Astrocyte (in vitro differentiated cells and primary cell): ENCODE results near the gene PDE5A. TPM values are rescaled to one million over a fixed set of nuclear protein-coding genes. Genes with fewer than 3 reads are reported as not detected.

Experiments
- DNase-seq: peaks from one replicate; pipeline ENCODE4 v3.0.0-alpha.2; 2010; ENCODE audit warnings: low read depth
- FAIRE-seq: peaks from 2 replicates; lab custom pipeline; 2011; peaks lifted over from hg19 to GRCh38; lab: Jason Lieb, UNC
- H2AFZ ChIP-seq: 2 replicates; pipeline ENCODE4 v1.6.0; 2012; ENCODE audit warnings: low read depth, low read length, inconsistent platforms
- H3K27ac ChIP-seq: 2 replicates; pipeline ENCODE4 v1.5.1; 2011; ENCODE audit warnings: low read depth, low read length, inconsistent platforms
- H3K27me3 ChIP-seq: 2 replicates; pipeline ENCODE4 v1.6.0; 2011; ENCODE audit warnings: low read length, inconsistent platforms; ENCODE audit not compliant: insufficient read depth
- H3K36me3 ChIP-seq: 2 replicates; pipeline ENCODE4 v1.5.1; 2011; ENCODE audit warnings: low read length, inconsistent platforms; ENCODE audit not compliant: insufficient read depth
- H3K4me1 ChIP-seq: 2 replicates; pipeline ENCODE4 v1.5.1; 2011; ENCODE audit warnings: low read length, inconsistent platforms; ENCODE audit not compliant: insufficient read depth
- H3K4me2 ChIP-seq: 2 replicates; pipeline ENCODE4 v1.6.0; 2012; ENCODE audit warnings: low read length, inconsistent platforms
- H3K4me3 ChIP-seq: 2 replicates; pipeline ENCODE4 v1.5.1; 2011; ENCODE audit warnings: low read depth, mild to moderate bottlenecking, low read length, inconsistent platforms; ENCODE audit not compliant: insufficient read depth
- H3K79me2 ChIP-seq: 2 replicates; pipeline ENCODE4 v1.6.0; 2012; ENCODE audit warnings: mild to moderate bottlenecking, low read length, inconsistent platforms; ENCODE audit not compliant: insufficient read depth
- H3K9ac ChIP-seq: 2 replicates; pipeline ENCODE4 v1.6.0; 2012; ENCODE audit warnings: mild to moderate bottlenecking, low read length, inconsistent platforms
- H3K9me3 ChIP-seq: 2 replicates; pipeline ENCODE4 v1.5.1; 2012; ENCODE audit warnings: low read depth, mild to moderate bottlenecking, low read length, inconsistent platforms; ENCODE audit not compliant: insufficient read depth
- H4K20me1 ChIP-seq: 2 replicates; pipeline ENCODE4 v1.6.0; 2012; ENCODE audit warnings: low read length, inconsistent platforms; ENCODE audit not compliant: insufficient read depth
- H3K27ac Mint-ChIP-seq: one replicate; pipeline ENCODE4 v1.8.0; 2021; ENCODE audit warnings: mild to moderate bottlenecking, mixed read lengths; ENCODE audit not compliant: unreplicated experiment
- H3K27me3 Mint-ChIP-seq: one replicate; pipeline ENCODE4 v1.8.0; 2021; ENCODE audit warnings: low read depth, mixed read lengths; ENCODE audit not compliant: unreplicated experiment
- H3K36me3 Mint-ChIP-seq: one replicate; pipeline ENCODE4 v1.8.0; 2021; ENCODE audit warnings: low read depth, mixed read lengths; ENCODE audit not compliant: unreplicated experiment
- H3K4me1 Mint-ChIP-seq: one replicate; pipeline ENCODE4 v1.8.0; 2021; ENCODE audit warnings: low read depth, mixed read lengths; ENCODE audit not compliant: unreplicated experiment
- H3K4me3 Mint-ChIP-seq: one replicate; pipeline ENCODE4 v1.8.0; 2021; ENCODE audit warnings: mild to moderate bottlenecking, moderate library complexity, mixed read lengths; ENCODE audit not compliant: unreplicated experiment
- H3K9me3 Mint-ChIP-seq: one replicate; pipeline ENCODE4 v1.8.0; 2021; ENCODE audit warnings: mild to moderate bottlenecking, mixed read lengths; ENCODE audit not compliant: unreplicated experiment
- CTCF ChIP-seq: IDR thresholded peaks from 2 replicates; pipeline ENCODE4 v1.5.1; 2011; ENCODE audit warnings: low read depth, mild to moderate bottlenecking, inconsistent platforms, low read length, moderate library complexity; ENCODE audit not compliant: insufficient read depth
- EZH2 ChIP-seq: IDR thresholded peaks from 2 replicates; pipeline ENCODE4 v1.6.1; 2012; ENCODE audit warnings: mild to moderate bottlenecking, low read length, inconsistent platforms; ENCODE audit not compliant: insufficient read depth
- total RNA-seq: library from RNA; stranded (reverse); gene quantifications from 2 replicates; pipeline ENCODE4 v1.2.1, GENCODE V29; 2021

PDE5A gene
- total RNA-seq, 1 donor from 2014 or later: 3.6 TPM

- peaks cover 7% of the 10 kb centered on the region for H4K20me1 ChIP-seq
- H3K27ac ChIP-seq: no peak overlapping the region
- Mint-ChIP-seq H3K4me1 (no peaks in the 10 kb centered on the region), H3K4me3 (no peak overlapping the region), H3K27me3 (no peaks in the 10 kb centered on the region), H3K27ac (no peak overlapping the region), H3K36me3 (no peaks in the 10 kb centered on the region), H3K9me3 (peaks cover 4% of the 10 kb centered on the region)
- no peaks in the 10 kb centered on the region for H3K9me3 ChIP-seq
- peaks cover 7% of the 10 kb centered on the region for H3K36me3 ChIP-seq
- H3K4me1 ChIP-seq: no peaks in the 10 kb centered on the region
- no peak for FAIRE-seq
- H3K27me3 ChIP-seq: no peaks in the 10 kb centered on the region
- no peak overlapping the region for H3K9ac ChIP-seq
- TF ChIP-seq EZH2: no peak
- no peak for TF ChIP-seq CTCF
- H2AFZ ChIP-seq: no peak overlapping the region
- DNase-seq: no peak
- no peak overlapping the region for H3K4me3 ChIP-seq
- H3K4me2 ChIP-seq: no peak overlapping the region
- no peaks in the 10 kb centered on the region for H3K79me2 ChIP-seq
Measured at GRCh38 chr4:119587796-119588195, 40.8 kb downstream of the PDE5A start.

- Mint-ChIP-seq H3K27me3 (no peaks in the 10 kb centered on the region), H3K4me1 (no peaks in the 10 kb centered on the region), H3K36me3 (no peaks in the 10 kb centered on the region), H3K9me3 (peaks cover 4% of the 10 kb centered on the region), H3K27ac (no peak overlapping the region), H3K4me3 (no peak overlapping the region)
- Histone ChIP-seq H3K9ac (no peak overlapping the region), H3K4me2 (no peak overlapping the region), H3K27me3 (no peaks in the 10 kb centered on the region), H3K27ac (peak overlapping the region; percentile 39), H3K36me3 (peaks cover 7% of the 10 kb centered on the region), H3K79me2 (no peaks in the 10 kb centered on the region), H3K4me1 (no peaks in the 10 kb centered on the region), H3K4me3 (no peak overlapping the region), H3K9me3 (no peaks in the 10 kb centered on the region), H2AFZ (no peak overlapping the region), H4K20me1 (peaks cover 2% of the 10 kb centered on the region)
- FAIRE-seq (no peak), DNase-seq (peak; percentile 97)
- TF ChIP-seq EZH2 (no peak), CTCF (no peak)
Measured at GRCh38 chr4:119585771-119586170, 42.8 kb downstream of the PDE5A start.

- Mint-ChIP-seq H3K27ac (no peak overlapping the region), H3K36me3 (no peaks in the 10 kb centered on the region), H3K9me3 (peaks cover 4% of the 10 kb centered on the region), H3K27me3 (no peaks in the 10 kb centered on the region), H3K4me3 (no peak overlapping the region), H3K4me1 (no peaks in the 10 kb centered on the region)
- Histone ChIP-seq H3K36me3 (peaks cover 4% of the 10 kb centered on the region), H3K4me1 (no peaks in the 10 kb centered on the region), H3K9ac (no peak overlapping the region), H3K4me2 (no peak overlapping the region), H3K27ac (no peak overlapping the region), H3K79me2 (no peaks in the 10 kb centered on the region), H2AFZ (no peak overlapping the region), H4K20me1 (no peaks in the 10 kb centered on the region), H3K4me3 (no peak overlapping the region), H3K27me3 (no peaks in the 10 kb centered on the region), H3K9me3 (no peaks in the 10 kb centered on the region)
- FAIRE-seq (no peak), DNase-seq (no peak)
- TF ChIP-seq EZH2 (no peak), CTCF (no peak)
Measured at GRCh38 chr4:119581190-119581873, 47.3 kb downstream of the PDE5A start.
